RCC 7860 (cell line): ENCODE data around the gene PRSS35.
A peak's percentile ranks its signal among the peaks of the same experiment; 100 is the strongest.
"Not testable (repeated sequence)": the region's sequence is repeated elsewhere in the genome, so short reads cannot be mapped to it uniquely, and the experiment has no call there.

Source experiments
- DNase-seq: peaks from one replicate; pipeline ENCODE4 v3.0.0-alpha.2; 2015; ENCODE audit warnings: low spot score
- FAIRE-seq: peaks from 2 replicates; lab custom pipeline; 2012; peaks lifted over from hg19 to GRCh38; lab: Jason Lieb, UNC

The PRSS35 gene

DNA sequence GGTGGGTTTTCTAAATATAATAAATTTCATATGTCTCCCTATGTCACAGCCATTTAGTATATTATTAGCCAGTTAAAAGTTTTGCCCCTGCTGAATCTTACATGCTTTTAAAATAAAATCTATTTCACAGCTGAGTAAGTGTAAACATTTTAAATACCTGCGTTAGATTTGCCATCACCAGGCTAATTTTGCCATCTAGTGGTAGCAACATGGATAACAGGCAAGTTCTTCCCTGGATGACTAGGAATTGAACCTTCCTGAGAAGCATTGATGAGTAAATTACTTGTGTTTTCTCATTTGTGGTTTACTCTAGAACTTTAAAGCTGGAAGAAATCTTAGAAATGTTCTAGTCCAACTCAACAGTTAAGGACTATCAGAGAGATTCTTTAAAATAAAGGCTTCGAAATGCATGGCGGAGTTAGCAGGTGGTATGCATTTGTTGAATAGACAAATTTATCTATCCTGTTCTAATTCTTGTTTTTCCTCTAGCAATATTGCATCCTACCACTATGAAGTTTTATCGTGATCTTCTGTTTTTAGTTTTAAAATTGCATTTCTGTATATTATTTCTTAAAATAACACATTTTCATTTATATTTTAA is 2.6 kb downstream of the PRSS35 start:
- DNase-seq (peak; percentile 19), FAIRE-seq (peak; percentile 80)

DNA sequence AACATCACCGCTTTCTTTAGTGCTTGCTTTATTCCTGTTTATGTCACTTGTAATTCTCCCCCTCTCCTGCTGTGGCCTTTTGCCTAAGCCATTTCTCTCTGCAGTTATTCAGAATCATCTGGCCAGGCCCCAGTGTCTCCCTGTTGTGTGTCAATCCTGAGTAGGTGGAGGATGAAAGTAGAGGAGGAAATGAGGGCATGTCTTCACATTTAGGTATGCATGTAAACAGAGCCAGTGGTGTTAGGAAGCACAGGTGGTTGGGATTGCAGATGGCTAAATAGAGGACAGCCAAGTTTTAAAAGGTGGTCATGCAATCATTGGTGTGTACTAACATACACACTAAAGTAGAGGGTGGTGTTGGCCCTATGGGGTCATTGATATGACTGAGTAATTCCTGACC is 5.2 kb downstream of the PRSS35 start:
- DNase-seq = no peak
- FAIRE-seq = no peak

DNA sequence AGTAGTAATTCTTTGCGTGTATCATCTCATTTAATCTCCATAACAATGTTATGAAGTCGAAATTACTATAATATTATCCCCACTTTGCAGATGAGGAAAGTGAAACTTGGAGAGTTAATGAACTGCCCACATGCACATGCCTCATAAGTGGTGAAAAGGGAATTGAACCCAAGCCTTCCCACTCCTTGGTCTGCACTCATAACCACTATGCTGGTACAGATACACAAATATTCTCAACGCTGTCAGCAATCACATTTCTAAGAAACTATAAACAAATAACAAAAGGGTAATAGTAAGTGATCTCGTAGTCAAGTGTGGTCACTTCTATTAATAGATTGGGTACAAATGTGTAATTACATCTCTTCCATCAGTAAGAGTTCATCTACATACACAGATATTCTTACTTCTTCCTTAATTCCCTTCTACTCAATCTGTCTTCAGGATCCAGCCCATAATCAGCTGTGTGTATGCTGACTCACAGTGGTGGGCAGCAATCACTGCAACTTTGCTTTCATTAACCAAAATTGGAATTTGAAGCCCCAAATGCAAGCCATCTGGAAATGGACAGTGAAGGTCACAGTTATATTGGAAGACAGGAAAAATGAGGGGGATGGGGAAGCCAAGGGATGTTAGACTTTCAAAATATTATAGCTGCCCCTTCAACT is 6.6 kb downstream of the PRSS35 start:
- FAIRE-seq (no peak), DNase-seq (no peak)

DNA sequence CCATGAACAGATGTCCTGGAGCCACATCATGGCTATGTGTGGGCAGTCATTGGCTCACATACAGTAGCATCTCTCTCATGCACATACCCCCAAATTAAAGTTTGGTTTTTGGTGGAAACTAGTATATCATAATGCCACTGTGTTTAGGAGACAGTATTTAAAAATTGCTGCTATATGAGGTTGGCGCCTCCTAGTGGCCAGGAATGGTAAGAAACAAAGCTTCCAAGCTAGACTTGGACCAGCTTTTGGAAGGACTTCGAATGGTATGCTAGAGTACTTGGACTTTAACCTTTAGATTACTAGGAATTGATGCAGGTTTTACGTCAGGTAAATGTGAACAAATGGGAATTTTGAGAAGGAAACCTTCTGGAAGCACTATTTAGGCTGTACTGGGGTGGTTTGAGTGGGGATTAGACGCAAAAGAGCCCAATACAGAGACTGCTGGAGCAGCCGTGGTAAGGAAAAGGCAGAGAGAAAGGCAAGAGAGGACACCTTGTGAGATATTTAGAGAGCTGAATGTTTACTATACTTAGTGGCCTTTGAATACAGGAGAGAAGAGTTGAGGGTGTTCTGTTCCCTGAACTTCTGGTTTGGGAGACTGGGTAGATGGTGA is 23.8 kb downstream of the PRSS35 start:
- DNase-seq = peak; percentile 13
- FAIRE-seq = no peak

DNA sequence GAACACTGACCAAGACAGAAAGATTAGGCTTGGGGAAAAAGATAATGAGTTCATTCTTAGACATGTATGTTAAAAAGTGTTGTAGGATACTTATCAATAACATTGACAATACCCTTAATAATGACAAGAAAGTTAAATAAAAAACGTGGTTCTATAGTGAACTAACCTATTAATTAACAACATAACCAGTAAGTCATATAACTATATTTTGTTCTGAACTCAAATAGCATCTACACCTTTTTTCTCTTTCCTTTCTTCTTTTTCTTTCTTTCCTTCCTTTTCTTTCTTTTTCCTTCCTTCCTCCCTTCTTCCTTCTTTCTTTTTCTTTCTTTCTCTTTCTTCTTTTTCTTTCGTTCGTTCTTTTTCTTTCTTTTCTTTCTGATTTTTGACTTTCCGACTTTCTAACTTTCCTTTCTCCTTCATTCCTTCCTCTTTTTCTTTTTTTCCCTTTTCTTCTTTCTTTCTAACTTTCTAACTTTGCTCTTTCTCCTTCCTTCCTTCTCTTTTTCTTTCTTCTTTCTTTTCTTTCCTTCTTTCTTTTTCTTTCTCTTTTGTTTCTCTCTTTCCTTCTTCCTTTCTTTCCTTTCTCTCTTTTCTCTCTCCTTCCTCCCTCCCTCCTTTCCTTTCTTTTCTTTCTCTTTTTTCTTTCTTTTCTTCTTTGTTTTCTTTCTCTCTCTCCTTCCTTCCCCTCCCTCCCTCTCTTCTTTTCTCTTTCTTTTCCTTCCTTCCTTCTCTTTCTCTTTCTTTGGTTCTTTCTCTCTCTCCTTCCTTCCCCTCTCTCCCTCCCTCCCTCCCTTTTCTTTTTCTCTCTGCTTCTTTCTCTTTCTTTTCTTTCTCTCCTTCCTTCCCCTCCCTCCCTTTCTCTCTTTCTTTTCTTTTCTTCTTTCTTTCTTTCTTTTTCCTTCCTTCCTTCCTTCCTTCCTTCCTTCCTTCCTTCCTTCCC is 24.6 kb downstream of the PRSS35 start:
- DNase-seq = no peak

DNA sequence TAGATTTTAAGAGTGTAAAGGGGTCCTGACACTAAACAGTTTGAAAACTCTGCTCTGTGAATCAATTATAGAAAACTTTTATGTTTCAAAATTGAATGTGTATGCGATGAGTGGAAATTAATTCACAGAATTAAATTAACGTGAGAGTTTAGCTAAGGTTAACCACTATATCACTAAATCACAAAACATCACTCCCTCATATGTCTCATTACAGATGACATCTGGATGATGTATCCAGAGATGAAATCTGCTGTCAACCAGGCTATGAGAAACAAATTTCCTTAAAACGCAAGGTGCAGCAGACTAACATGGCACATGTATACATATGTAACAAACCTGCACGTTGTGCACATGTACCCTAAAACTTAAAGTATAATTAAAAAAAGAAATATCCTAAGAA is 27.3 kb downstream of the PRSS35 start:
- FAIRE-seq = no peak
- no peak for DNase-seq

More for the DNA sequence above, 24.6 kb downstream of the PRSS35 start:
- FAIRE-seq = no peak

DNA sequence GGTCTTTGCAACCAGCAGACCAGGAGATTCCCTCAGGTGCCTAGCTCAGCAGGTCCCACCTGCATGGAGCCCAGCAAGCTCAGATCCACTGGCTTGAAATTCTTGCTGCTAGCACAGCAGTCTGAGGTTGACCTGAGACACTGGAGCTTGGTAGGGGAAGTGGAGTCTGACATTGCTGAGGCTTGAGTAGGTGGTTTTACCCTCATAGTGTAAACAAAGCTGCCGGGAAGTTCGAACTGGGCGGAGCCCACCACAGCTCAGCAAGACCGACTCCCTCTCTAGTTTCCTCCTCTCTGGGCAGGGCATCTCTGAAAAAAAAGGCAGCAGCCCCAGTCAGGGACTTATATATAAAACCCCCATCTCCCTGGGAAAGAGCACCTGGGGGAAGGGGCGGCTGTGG is 34.3 kb downstream of the PRSS35 start:
- DNase-seq = no peak
- no peak for FAIRE-seq

DNA sequence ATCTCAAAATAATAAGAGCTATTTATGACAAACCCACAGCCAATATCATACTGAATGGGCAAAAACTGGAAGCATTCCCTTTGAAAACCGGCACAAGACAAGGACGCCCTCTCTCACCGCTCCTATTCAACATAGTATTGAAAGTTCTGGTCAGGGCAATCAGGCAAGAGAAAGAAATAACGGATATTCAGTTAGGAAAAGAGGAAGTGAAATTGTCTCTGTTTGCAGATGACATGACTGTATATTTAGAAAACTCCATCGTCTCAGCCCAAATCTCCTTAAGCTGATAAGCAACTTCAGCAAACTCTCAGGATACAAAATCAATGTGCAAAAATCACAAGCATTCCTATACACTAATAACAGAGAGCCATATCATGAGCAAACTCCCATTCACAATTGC is 38.1 kb downstream of the PRSS35 start:
- not testable (repeated sequence) for DNase-seq, FAIRE-seq

DNA sequence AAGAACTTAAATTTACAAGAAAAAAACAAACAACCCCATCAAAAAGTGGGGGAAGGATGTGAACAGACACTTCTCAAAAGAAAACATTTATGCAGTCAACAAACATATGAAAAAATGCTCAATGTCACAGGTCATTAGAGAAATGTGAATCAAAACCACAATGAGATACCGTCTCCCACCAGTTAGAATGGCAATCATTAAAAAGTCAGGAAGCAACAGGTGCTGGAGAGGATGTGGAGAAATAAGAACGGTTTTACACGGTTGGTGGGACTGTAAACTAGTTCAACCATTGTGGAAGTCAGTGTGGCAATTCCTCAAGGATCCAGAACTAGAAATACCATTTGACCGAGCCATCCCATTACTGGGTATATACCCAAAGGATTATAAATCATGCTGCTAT is 39.4 kb downstream of the PRSS35 start:
- DNase-seq, FAIRE-seq: not testable (repeated sequence)

DNA sequence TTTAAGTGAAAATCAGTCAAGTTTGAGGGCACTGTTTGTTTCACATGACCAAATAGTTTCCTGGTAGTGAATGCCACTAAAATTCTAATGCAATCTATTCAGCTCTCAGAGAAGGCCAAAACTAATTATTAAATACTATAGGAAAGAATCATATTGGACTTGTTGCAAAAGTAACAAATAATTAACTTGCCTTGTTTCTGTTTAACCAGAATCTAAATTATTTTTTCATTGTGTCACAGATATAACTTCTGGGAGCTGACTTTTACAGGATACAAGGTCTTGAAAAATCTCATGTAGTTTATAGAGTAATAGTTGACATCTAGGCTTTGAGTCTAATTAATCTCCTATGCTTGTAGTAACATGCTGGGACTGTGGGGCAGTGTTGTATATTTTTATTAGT is 44.5 kb downstream of the PRSS35 start:
- DNase-seq (no peak), FAIRE-seq (no peak)

DNA sequence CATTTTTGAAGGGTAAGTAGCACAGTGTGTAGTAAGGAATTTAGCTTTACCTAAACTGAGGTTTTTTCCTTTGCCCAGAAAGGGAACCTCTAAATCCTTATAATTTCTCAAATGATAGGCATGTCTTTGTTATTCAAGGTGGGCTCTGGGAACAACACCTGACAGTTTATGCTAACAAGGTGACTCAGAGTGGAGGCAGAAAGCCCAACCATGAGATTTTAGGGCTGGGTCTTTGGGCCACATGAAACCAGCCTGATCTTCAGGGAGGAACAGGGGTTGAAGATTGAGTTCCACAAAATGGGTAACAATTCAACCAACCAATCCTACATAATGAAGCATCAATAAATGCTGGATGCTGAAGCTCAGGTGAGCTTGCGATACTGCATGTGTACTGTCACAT is 46.6 kb downstream of the PRSS35 start:
- FAIRE-seq (no peak), DNase-seq (no peak)

DNA sequence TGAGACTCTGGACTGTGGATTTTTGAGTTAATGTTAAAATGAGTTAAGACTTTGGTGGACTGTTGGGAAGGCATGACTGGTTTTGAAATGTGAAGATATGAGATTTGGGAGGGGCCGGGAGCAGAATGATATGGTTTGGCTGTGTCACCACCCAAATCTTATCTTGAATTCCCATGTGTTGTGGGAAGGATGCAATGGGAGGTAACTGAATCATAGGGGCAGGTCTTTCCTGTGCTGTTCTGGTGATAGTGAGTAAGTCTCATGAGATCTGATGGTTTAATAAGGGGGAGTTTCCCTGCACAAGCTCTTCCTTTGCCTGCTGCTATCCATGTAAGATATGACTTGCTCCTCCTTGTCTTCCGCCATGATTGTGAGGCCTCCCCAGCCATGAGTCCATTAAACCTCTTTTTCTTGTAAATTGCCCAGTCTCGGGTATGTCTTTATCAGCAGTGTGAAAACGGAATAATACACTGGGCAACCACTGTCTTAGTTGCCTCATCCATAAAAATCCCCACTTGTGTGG is 59.4 kb downstream of the PRSS35 start:
- DNase-seq, FAIRE-seq: not testable (repeated sequence)

DNA sequence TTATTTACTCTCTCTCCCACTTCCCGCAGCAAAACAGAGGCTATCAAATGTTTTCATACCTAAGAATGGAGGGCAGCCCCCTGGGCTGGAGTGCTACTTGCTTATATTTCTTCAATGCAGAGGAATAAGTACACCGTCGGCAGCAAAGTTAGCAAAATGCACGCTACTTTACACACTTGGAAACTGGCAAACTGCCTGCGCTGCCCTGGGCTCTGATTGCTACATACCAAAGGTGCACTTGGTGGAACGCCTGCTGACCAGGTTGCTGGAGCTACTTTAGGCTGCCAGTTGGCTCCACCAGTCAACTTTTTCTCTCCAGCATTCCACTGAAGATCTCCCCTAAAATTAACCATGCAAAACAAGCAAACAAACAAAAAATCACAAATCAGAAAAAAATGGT is 62.4 kb downstream of the PRSS35 start:
- DNase-seq (no peak), FAIRE-seq (no peak)
